GM12878 (cell line): Measurements from ENCODE around the gene SERTAD1. TPM values are rescaled to one million over a fixed set of nuclear protein-coding genes. Genes with fewer than 3 reads are reported as not detected.
A peak's percentile ranks its signal among the peaks of the same experiment; 100 is the strongest.

ENCODE experiments used
- ATF7 ChIP-seq: fragments of 450-650 bp; IDR thresholded peaks from 2 replicates; pipeline ENCODE4 v1.6.1; 2016; ENCODE audit warnings: low read depth, mild to moderate bottlenecking
- BHLHE40 ChIP-seq, 2 experiments: fragments of 450-650 bp in 1 of 2; IDR thresholded peaks; 2 replicates each; pipeline ENCODE4 v1.6.1; 2011 to 2017; ENCODE audit warnings: low read depth in 2 of 2, borderline replicate concordance in 1 of 2, improper control_type of control experiment in 1 of 2, low read length in 1 of 2, mild to moderate bottlenecking in 1 of 2
- BRCA1 ChIP-seq: IDR thresholded peaks from 2 replicates; pipeline ENCODE4 v1.6.1; 2011; ENCODE audit warnings: low read depth, low read length, improper control_type of control experiment
- CBFB ChIP-seq: IDR thresholded peaks from 2 replicates; pipeline ENCODE4 v1.6.1; 2016; ENCODE audit warnings: antibody characterized with exemption, low read depth
- CHD1 ChIP-seq: IDR thresholded peaks from 2 replicates; pipeline ENCODE4 v1.6.1; 2012; ENCODE audit warnings: low read depth, low read length, improper control_type of control experiment
- CHD2 ChIP-seq: IDR thresholded peaks from 2 replicates; pipeline ENCODE4 v1.6.1; 2011; ENCODE audit warnings: low read depth, low read length, improper control_type of control experiment, borderline replicate concordance
- EED ChIP-seq: sonication (generic); IDR thresholded peaks from 2 replicates; pipeline ENCODE4 v1.6.1; 2016; ENCODE audit warnings: antibody characterized with exemption, low read depth
- JUND ChIP-seq: IDR thresholded peaks from 2 replicates; pipeline ENCODE4 v1.6.1; 2012; ENCODE audit warnings: low read depth, mild to moderate bottlenecking, low read length, improper control_type of control experiment, moderate library complexity
- MEF2A ChIP-seq: IDR thresholded peaks from 2 replicates; pipeline ENCODE4 v1.6.1; 2011; ENCODE audit warnings: low read depth, mild to moderate bottlenecking, low read length, moderate library complexity; ENCODE audit not compliant: insufficient read depth
- NFXL1 ChIP-seq: fragments of 450-650 bp; IDR thresholded peaks from 2 replicates; pipeline ENCODE4 v1.6.1; 2017; ENCODE audit warnings: antibody characterized with exemption, mild to moderate bottlenecking, borderline replicate concordance
- NFYB ChIP-seq: IDR thresholded peaks from 2 replicates; pipeline ENCODE4 v1.6.1; 2011; ENCODE audit warnings: low read depth, mild to moderate bottlenecking, low read length, improper control_type of control experiment, moderate library complexity; ENCODE audit not compliant: insufficient read depth
- NRF1 ChIP-seq: conservative IDR thresholded peaks from 2 replicates; pipeline ENCODE4 v1.6.1; 2011; ENCODE audit warnings: mild to moderate bottlenecking, low read depth, low read length, improper control_type of control experiment
- POLR2A ChIP-seq: IDR thresholded peaks from 2 replicates; pipeline ENCODE4 v1.6.1; 2011; ENCODE audit warnings: low read depth, mild to moderate bottlenecking, low read length
- POLR2AphosphoS2 ChIP-seq: IDR thresholded peaks from 2 replicates; pipeline ENCODE4 v1.6.1; 2011; ENCODE audit warnings: low read depth, mild to moderate bottlenecking, low read length, improper control_type of control experiment, moderate library complexity
- RCOR1 ChIP-seq: conservative IDR thresholded peaks from 2 replicates; pipeline ENCODE4 v1.6.1; 2012; ENCODE audit warnings: low read depth, low read length, improper control_type of control experiment
- SIN3A ChIP-seq: IDR thresholded peaks from 2 replicates; pipeline ENCODE4 v1.6.1; 2012; ENCODE audit warnings: low read depth, low read length, improper control_type of control experiment
- SIX5 ChIP-seq: IDR thresholded peaks from 2 replicates; pipeline ENCODE4 v1.6.1; 2011; ENCODE audit warnings: mild to moderate bottlenecking, low read depth, low read length, moderate library complexity; ENCODE audit not compliant: severe bottlenecking
- TCF7 ChIP-seq: IDR thresholded peaks from 2 replicates; pipeline ENCODE4 v1.6.1; 2014; ENCODE audit warnings: antibody characterized with exemption, borderline replicate concordance
- ZNF207 ChIP-seq: fragments of 450-650 bp; IDR thresholded peaks from 2 replicates; pipeline ENCODE4 v1.6.1; 2014; ENCODE audit warnings: antibody characterized with exemption, mild to moderate bottlenecking, borderline replicate concordance
- polyA plus RNA-seq, 11 experiments: library from polyadenylated mRNA; depleted of rRNA in 4 of 11; unstranded in 6 of 11; stranded (reverse) in 5 of 11; fragments of >200 nt; fragmentation: Nextera tagmentation in 4 of 11; fragmentation: Illumina TruSeq in 1 of 11; extraction: Ambion mirVana in 4 of 11; extraction: Trizol in 1 of 11; gene quantifications; 1 replicate in 1 of 11; 2 replicates in 10 of 11; pipeline versions ENCODE4 v1.2.1 to v1.2.3, GENCODE V29; 2011 to 2016; ENCODE audit warnings: inconsistent platforms in 2 of 11, missing spikeins in 2 of 11, low read depth in 1 of 11
- total RNA-seq, 4 experiments: library from RNA; depleted of rRNA in 3 of 4; stranded (reverse); fragments of >200 nt in 3 of 4; fragmentation: Illumina TruSeq in 1 of 4; extraction: Trizol in 1 of 4; gene quantifications; 2 replicates each; pipeline versions ENCODE4 v1.2.1 to v1.2.3, GENCODE V29; 2013 to 2021
- TF ChIP-seq, protein P1 (sequence below): fragments of 450-650 bp; IDR thresholded peaks from 2 replicates; pipeline ENCODE4 v1.6.1; 2016; ENCODE audit warnings: mild to moderate bottlenecking
- TF ChIP-seq, protein P2 (sequence below): IDR thresholded peaks from 2 replicates; pipeline ENCODE4 v1.6.1; 2011; ENCODE audit warnings: mild to moderate bottlenecking, low read depth, low read length, moderate library complexity; ENCODE audit not compliant: insufficient replicate concordance
- TF ChIP-seq, protein P3 (sequence below): fragments of 450-650 bp; IDR thresholded peaks from 2 replicates; pipeline ENCODE4 v1.6.1; 2017; ENCODE audit warnings: mild to moderate bottlenecking
- TF ChIP-seq, protein P4 (sequence below): fragments of 450-650 bp; IDR thresholded peaks from 2 replicates; pipeline ENCODE4 v1.6.1; 2017; ENCODE audit warnings: mild to moderate bottlenecking, moderate library complexity

The SERTAD1 gene
- total and polyA plus RNA-seq, 10 of the 15 experiments (the other 5 are each of a cell fraction or from before 2014, with no cell fraction given): 0.23 to 14.2 (median 8.0) TPM

DNA sequence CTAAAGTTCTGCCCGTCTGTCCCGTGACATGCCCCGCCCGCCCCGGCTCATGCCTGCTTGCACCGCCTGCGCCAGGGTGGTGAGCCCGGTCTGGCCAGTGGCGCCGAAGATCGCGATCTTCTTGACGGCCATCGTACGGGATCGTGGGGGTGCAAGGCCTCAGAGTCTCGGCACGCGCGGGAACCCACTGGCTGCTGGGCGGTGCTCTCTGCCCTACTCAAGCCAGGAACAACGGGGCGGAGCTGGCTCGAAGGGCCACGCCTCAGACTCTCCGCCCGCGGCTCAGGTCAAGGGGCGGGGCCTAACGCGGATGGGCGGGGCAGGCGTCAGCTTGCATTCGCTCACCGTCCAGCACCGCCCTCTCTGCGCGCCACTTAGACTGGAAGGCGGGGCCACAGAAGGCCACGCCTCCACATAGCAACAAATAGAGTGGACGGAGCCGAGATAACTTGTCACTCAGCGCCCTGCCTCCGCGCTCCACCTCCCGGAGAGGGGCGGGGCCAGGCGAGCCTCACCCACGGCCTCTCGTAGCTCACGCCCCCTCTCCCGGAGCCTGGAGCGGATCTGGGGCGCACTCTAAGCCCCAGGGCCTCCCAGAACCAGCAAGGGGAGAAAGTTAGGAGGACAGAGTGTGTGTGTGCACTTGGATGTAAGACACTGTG is 39.9 kb upstream of the SERTAD1 start, which contains the start of gene BLVRB (continued):
- TF ChIP-seq NFYB (peak; percentile 58; the same call in 1 of the 2 replicates), JUND (no peak), NRF1 (no peak), SIX5 (no peak), EED (no peak), CHD1 (no peak), RCOR1 (no peak), TCF7 (no peak), POLR2A (peak; percentile 87), BHLHE40 (IDR thresholded peaks at IDR 0.05; ENCODE audit: borderline replicate concordance in 1 of 2, low read depth in 2 of 2, low read length in 1 of 2) (peak; percentile 93 to 97), CHD2 (peak; percentile 94), SIN3A (0 out of 2 replicates have a peak, but pooled peaks have one; percentile 29), ZNF207 (0 out of 2 replicates have a peak, but pooled peaks have one; percentile 10), MEF2A (no peak), POLR2AphosphoS2 (no peak), NFXL1 (no peak), CBFB (0 out of 2 replicates have a peak, but pooled peaks have one; percentile 2), ATF7 (no peak), BRCA1 (peak; percentile 66; the same call in 1 of the 2 replicates)
- TF ChIP-seq, protein P1, sequence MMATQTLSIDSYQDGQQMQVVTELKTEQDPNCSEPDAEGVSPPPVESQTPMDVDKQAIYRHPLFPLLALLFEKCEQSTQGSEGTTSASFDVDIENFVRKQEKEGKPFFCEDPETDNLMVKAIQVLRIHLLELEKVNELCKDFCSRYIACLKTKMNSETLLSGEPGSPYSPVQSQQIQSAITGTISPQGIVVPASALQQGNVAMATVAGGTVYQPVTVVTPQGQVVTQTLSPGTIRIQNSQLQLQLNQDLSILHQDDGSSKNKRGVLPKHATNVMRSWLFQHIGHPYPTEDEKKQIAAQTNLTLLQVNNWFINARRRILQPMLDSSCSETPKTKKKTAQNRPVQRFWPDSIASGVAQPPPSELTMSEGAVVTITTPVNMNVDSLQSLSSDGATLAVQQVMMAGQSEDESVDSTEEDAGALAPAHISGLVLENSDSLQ: peak; percentile 97
- TF ChIP-seq, protein P2, sequence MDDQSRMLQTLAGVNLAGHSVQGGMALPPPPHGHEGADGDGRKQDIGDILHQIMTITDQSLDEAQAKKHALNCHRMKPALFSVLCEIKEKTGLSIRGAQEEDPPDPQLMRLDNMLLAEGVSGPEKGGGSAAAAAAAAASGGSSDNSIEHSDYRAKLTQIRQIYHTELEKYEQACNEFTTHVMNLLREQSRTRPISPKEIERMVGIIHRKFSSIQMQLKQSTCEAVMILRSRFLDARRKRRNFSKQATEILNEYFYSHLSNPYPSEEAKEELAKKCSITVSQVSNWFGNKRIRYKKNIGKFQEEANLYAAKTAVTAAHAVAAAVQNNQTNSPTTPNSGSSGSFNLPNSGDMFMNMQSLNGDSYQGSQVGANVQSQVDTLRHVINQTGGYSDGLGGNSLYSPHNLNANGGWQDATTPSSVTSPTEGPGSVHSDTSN: peak; percentile 89
- TF ChIP-seq, protein P3, sequence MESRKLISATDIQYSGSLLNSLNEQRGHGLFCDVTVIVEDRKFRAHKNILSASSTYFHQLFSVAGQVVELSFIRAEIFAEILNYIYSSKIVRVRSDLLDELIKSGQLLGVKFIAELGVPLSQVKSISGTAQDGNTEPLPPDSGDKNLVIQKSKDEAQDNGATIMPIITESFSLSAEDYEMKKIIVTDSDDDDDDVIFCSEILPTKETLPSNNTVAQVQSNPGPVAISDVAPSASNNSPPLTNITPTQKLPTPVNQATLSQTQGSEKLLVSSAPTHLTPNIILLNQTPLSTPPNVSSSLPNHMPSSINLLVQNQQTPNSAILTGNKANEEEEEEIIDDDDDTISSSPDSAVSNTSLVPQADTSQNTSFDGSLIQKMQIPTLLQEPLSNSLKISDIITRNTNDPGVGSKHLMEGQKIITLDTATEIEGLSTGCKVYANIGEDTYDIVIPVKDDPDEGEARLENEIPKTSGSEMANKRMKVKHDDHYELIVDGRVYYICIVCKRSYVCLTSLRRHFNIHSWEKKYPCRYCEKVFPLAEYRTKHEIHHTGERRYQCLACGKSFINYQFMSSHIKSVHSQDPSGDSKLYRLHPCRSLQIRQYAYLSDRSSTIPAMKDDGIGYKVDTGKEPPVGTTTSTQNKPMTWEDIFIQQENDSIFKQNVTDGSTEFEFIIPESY: no peak
- TF ChIP-seq, protein P4, sequence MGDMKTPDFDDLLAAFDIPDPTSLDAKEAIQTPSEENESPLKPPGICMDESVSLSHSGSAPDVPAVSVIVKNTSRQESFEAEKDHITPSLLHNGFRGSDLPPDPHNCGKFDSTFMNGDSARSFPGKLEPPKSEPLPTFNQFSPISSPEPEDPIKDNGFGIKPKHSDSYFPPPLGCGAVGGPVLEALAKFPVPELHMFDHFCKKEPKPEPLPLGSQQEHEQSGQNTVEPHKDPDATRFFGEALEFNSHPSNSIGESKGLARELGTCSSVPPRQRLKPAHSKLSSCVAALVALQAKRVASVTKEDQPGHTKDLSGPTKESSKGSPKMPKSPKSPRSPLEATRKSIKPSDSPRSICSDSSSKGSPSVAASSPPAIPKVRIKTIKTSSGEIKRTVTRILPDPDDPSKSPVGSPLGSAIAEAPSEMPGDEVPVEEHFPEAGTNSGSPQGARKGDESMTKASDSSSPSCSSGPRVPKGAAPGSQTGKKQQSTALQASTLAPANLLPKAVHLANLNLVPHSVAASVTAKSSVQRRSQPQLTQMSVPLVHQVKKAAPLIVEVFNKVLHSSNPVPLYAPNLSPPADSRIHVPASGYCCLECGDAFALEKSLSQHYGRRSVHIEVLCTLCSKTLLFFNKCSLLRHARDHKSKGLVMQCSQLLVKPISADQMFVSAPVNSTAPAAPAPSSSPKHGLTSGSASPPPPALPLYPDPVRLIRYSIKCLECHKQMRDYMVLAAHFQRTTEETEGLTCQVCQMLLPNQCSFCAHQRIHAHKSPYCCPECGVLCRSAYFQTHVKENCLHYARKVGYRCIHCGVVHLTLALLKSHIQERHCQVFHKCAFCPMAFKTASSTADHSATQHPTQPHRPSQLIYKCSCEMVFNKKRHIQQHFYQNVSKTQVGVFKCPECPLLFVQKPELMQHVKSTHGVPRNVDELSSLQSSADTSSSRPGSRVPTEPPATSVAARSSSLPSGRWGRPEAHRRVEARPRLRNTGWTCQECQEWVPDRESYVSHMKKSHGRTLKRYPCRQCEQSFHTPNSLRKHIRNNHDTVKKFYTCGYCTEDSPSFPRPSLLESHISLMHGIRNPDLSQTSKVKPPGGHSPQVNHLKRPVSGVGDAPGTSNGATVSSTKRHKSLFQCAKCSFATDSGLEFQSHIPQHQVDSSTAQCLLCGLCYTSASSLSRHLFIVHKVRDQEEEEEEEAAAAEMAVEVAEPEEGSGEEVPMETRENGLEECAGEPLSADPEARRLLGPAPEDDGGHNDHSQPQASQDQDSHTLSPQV: no peak
